A549 (cell line): ENCODE measurements around the gene SNAPC2. TPM values are rescaled to one million over a fixed set of nuclear protein-coding genes. Genes with fewer than 3 reads are reported as not detected.
A peak's percentile ranks its signal among the peaks of the same experiment; 100 is the strongest.

ENCODE experiments used
- ATAC-seq, 2 experiments: fragments of 200-7000 bp in 1 of 2; fragments of >200 bp in 1 of 2; cut with Nextera tagmentation in 1 of 2; cut with Tn5 transposase in 1 of 2; 3 replicates each; pipeline versions ENCODE4 v1.8.0 to v1.9.1; 2018 to 2020; ENCODE audit warnings: mild to moderate bottlenecking in 1 of 2, moderate library complexity in 1 of 2
- CTCF ChIA-PET: fragments of 300-600 bp; sonication (Branson Sonifier 250); formaldehyde crosslinking; extraction: SDS; loops from one replicate; lab custom pipeline; 2021; ENCODE audit warnings: antibody characterized with exemption, inconsistent platforms; lab: Yijun Ruan, JAX
- POLR2A ChIA-PET: fragments of 350-600 bp; formaldehyde crosslinking; extraction: SDS; loops from one replicate; lab custom pipeline; 2021; ENCODE audit warnings: antibody characterized with exemption, inconsistent platforms; lab: Yijun Ruan, JAX
- DNase-seq, 2 experiments: peaks; one replicate each; pipeline versions ENCODE4 v3.0.0 to v3.0.0-alpha.2; 2011 to 2016; ENCODE audit warnings: low read depth in 1 of 2, low spot score in 1 of 2
- FAIRE-seq: peaks from 2 replicates; lab custom pipeline; 2011; peaks lifted over from hg19 to GRCh38; lab: Jason Lieb, UNC
- H3K27ac ChIP-seq, 2 experiments: fragments of >200 bp; sonication (Bioruptor Twin); formaldehyde crosslinking; 3 replicates each; pipeline ENCODE4 v1.5.1; 2016 to 2017
- H3K4me1 ChIP-seq: fragments of >200 bp; sonication (Bioruptor Twin); formaldehyde crosslinking; 3 replicates; pipeline ENCODE4 v1.6.1; 2016
- H3K4me2 ChIP-seq: fragments of >200 bp; sonication (Bioruptor Twin); formaldehyde crosslinking; 3 replicates; pipeline ENCODE4 v1.6.1; 2016
- H3K4me3 ChIP-seq: fragments of >200 bp; sonication (Bioruptor Twin); formaldehyde crosslinking; 3 replicates; pipeline ENCODE4 v1.5.1; 2016
- H3K9me3 ChIP-seq: fragments of >200 bp; sonication (Bioruptor Twin); formaldehyde crosslinking; 3 replicates; pipeline ENCODE4 v1.6.1; 2016
- BCL3 ChIP-seq: fragments of >200 bp; sonication (Bioruptor Twin); formaldehyde crosslinking; IDR thresholded peaks from 3 replicates; pipeline ENCODE4 v1.6.1; 2016
- BHLHE40 ChIP-seq: IDR thresholded peaks from 2 replicates; pipeline ENCODE4 v1.6.1; 2012; ENCODE audit warnings: low read depth, low read length, inconsistent platforms
- CBX8 ChIP-seq: fragments of 200-600 bp; sonication (generic); IDR thresholded peaks from 2 replicates; pipeline ENCODE4 v1.6.1; 2016
- CTCF ChIP-seq: fragments of >200 bp; sonication (Bioruptor Twin); formaldehyde crosslinking; IDR thresholded peaks from 3 replicates; pipeline ENCODE4 v1.5.1; 2016
- EHF ChIP-seq: fragments of 250-450 bp; sonication (Bioruptor Pico); IDR thresholded peaks from 2 replicates; pipeline ENCODE4 v1.5.0; 2020; ENCODE audit warnings: mild to moderate bottlenecking
- EP300 ChIP-seq, 2 experiments: fragments of >200 bp; sonication (Bioruptor Twin); formaldehyde crosslinking; IDR thresholded peaks; 2 replicates in 1 of 2; 3 replicates in 1 of 2; pipeline ENCODE4 v1.6.1; 2016 to 2017
- FOSB ChIP-seq: fragments of 250-450 bp; sonication (Bioruptor Pico); IDR thresholded peaks from 2 replicates; pipeline ENCODE4 v1.5.0; 2020; ENCODE audit warnings: mild to moderate bottlenecking, moderate library complexity
- HDAC2 ChIP-seq: fragments of 200-600 bp; sonication (generic); IDR thresholded peaks from 2 replicates; pipeline ENCODE4 v1.6.1; 2016
- JUN ChIP-seq, 2 experiments: fragments of >200 bp; sonication (Bioruptor Twin); formaldehyde crosslinking; IDR thresholded peaks; 2 replicates in 1 of 2; 3 replicates in 1 of 2; pipeline ENCODE4 v1.6.1; 2016 to 2017
- JUNB ChIP-seq: fragments of >200 bp; sonication (Bioruptor Twin); formaldehyde crosslinking; IDR thresholded peaks from 2 replicates; pipeline ENCODE4 v1.6.1; 2016
- NR3C1 ChIP-seq: fragments of >200 bp; sonication (Bioruptor Twin); formaldehyde crosslinking; IDR thresholded peaks from 3 replicates; pipeline ENCODE4 v1.6.1; 2017
- RAD21 ChIP-seq, 2 experiments: fragments of >200 bp in 1 of 2; sonication (Bioruptor Twin) in 1 of 2; formaldehyde crosslinking in 1 of 2; IDR thresholded peaks in 1 of 2; conservative IDR thresholded peaks in 1 of 2; 2 replicates in 1 of 2; 3 replicates in 1 of 2; pipeline ENCODE4 v1.6.1; 2012 to 2018; ENCODE audit warnings: inconsistent platforms in 1 of 2
- RNF2 ChIP-seq: fragments of 200-600 bp; sonication (generic); IDR thresholded peaks from 2 replicates; pipeline ENCODE4 v1.6.1; 2016; ENCODE audit warnings: low read depth, mild to moderate bottlenecking, antibody characterized with exemption, moderate library complexity, borderline replicate concordance
- ZSCAN20 ChIP-seq: fragments of 250-450 bp; sonication (Bioruptor Pico); IDR thresholded peaks from 2 replicates; pipeline ENCODE4 v1.8.0; 2022; ENCODE audit warnings: mild to moderate bottlenecking, moderate library complexity
- WGBS: methylation state at CpG from one replicate; pipeline ENCODE4 v1.1.6; 2017; ENCODE audit errors: missing lambda C conversion rate; 5-methylcytosine and 5-hydroxymethylcytosine counted together
- polyA plus RNA-seq, 4 experiments: library from polyadenylated mRNA; depleted of rRNA in 3 of 4; stranded (reverse); fragments of >200 nt; fragmentation: RNase III in 1 of 4; extraction: RNeasy Plus Mini Kit Qiagen cat#74134 plus additional on column Dnase treatment in 1 of 4; gene quantifications; 2 replicates in 3 of 4; 3 replicates in 1 of 4; pipeline ENCODE4 v1.2.3, GENCODE V29; 2011 to 2017
- TF ChIP-seq, protein P1 (sequence below): fragments of 200-600 bp; sonication (generic); IDR thresholded peaks from 2 replicates; pipeline ENCODE4 v1.6.1; 2016; ENCODE audit warnings: antibody characterized with exemption, mild to moderate bottlenecking, moderate library complexity
- TF ChIP-seq, protein P2 (sequence below): IDR thresholded peaks from 2 replicates; pipeline ENCODE4 v1.6.1; 2012
- TF ChIP-seq, protein P3 (sequence below): fragments of 250-450 bp; sonication (Bioruptor Pico); IDR thresholded peaks from 2 replicates; pipeline ENCODE4 v1.5.0; 2020; ENCODE audit warnings: low read depth, mild to moderate bottlenecking, moderate library complexity

The SNAPC2 gene
- polyA plus RNA-seq, 2 of the 4 experiments (the other 2 are of a cell fraction) = 9.2 to 13.8 TPM

- TF ChIP-seq, protein P1, sequence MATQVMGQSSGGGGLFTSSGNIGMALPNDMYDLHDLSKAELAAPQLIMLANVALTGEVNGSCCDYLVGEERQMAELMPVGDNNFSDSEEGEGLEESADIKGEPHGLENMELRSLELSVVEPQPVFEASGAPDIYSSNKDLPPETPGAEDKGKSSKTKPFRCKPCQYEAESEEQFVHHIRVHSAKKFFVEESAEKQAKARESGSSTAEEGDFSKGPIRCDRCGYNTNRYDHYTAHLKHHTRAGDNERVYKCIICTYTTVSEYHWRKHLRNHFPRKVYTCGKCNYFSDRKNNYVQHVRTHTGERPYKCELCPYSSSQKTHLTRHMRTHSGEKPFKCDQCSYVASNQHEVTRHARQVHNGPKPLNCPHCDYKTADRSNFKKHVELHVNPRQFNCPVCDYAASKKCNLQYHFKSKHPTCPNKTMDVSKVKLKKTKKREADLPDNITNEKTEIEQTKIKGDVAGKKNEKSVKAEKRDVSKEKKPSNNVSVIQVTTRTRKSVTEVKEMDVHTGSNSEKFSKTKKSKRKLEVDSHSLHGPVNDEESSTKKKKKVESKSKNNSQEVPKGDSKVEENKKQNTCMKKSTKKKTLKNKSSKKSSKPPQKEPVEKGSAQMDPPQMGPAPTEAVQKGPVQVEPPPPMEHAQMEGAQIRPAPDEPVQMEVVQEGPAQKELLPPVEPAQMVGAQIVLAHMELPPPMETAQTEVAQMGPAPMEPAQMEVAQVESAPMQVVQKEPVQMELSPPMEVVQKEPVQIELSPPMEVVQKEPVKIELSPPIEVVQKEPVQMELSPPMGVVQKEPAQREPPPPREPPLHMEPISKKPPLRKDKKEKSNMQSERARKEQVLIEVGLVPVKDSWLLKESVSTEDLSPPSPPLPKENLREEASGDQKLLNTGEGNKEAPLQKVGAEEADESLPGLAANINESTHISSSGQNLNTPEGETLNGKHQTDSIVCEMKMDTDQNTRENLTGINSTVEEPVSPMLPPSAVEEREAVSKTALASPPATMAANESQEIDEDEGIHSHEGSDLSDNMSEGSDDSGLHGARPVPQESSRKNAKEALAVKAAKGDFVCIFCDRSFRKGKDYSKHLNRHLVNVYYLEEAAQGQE = no peak
Measured at GRCh38 chr19:7916955-7917266, 3.2 kb upstream of the SNAPC2 start (continued).

GRCh38 chr19:7917267-7918061 is 2.7 kb upstream of the SNAPC2 start:
- WGBS = 29% methylated on average over 9 of the region's 71 CpGs
- no peak for FAIRE-seq
- peak overlapping the region; percentile 87 for H3K4me2 ChIP-seq
- DNase-seq = peak; percentile 61 to 65
- H3K27ac ChIP-seq = peak overlapping the region; percentile 65 to 90; a peak in 5 of 6 replicates
- POLR2A ChIA-PET = interaction anchor here (0.5 to 0.9 kb wide), 2 partner anchors 11 to 13 kb away, joined by 3 to 4 read pairs; partner anchors contain the start of gene MAP2K7
- H3K4me1 ChIP-seq = peaks cover 19% of the 10 kb centered on the region
- peak; percentile 49 to 74 for ATAC-seq
- no peaks in the 10 kb centered on the region for H3K9me3 ChIP-seq
- peak overlapping the region; percentile 43 for H3K4me3 ChIP-seq
- TF ChIP-seq JUN (IDR thresholded peaks at IDR 0.05) (no peak), BHLHE40 (no peak), CBX8 (no peak), CTCF (peak; percentile 34), BCL3 (no peak), EHF (CRISPR knock-in tag) (no peak), HDAC2 (no peak), RAD21 (conservative IDR thresholded peaks at IDR 0.05 in 1 of 2, IDR thresholded peaks at IDR 0.05 in 1 of 2) (peak; percentile 33 to 35; a peak in 2 of 5 replicates), NR3C1 (no peak), ZSCAN20 (no peak), EP300 (IDR thresholded peaks at IDR 0.05) (no peak), RNF2 (no peak), JUNB (no peak), FOSB (no peak)
- TF ChIP-seq, protein P2, sequence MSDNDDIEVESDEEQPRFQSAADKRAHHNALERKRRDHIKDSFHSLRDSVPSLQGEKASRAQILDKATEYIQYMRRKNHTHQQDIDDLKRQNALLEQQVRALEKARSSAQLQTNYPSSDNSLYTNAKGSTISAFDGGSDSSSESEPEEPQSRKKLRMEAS = peak; percentile 52; the same call in 1 of the 2 replicates
- TF ChIP-seq, protein P3, sequence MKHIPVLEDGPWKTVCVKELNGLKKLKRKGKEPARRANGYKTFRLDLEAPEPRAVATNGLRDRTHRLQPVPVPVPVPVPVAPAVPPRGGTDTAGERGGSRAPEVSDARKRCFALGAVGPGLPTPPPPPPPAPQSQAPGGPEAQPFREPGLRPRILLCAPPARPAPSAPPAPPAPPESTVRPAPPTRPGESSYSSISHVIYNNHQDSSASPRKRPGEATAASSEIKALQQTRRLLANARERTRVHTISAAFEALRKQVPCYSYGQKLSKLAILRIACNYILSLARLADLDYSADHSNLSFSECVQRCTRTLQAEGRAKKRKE (CRISPR knock-in tag) = no peak
- CTCF ChIA-PET = interaction anchor here (0.7 to 2.4 kb wide), 14 partner anchors 9 to 336 kb away, joined by 3 to 14 read pairs (median 4); partner anchors contain the start of genes MAP2K7 and TIMM44
